Measurements from ENCODE around the gene UPK3A.
"Not testable (repeated sequence)": the region's sequence is repeated elsewhere in the genome, so short reads cannot be mapped to it uniquely, and the experiment has no call there.

Gene UPK3A

DNA sequence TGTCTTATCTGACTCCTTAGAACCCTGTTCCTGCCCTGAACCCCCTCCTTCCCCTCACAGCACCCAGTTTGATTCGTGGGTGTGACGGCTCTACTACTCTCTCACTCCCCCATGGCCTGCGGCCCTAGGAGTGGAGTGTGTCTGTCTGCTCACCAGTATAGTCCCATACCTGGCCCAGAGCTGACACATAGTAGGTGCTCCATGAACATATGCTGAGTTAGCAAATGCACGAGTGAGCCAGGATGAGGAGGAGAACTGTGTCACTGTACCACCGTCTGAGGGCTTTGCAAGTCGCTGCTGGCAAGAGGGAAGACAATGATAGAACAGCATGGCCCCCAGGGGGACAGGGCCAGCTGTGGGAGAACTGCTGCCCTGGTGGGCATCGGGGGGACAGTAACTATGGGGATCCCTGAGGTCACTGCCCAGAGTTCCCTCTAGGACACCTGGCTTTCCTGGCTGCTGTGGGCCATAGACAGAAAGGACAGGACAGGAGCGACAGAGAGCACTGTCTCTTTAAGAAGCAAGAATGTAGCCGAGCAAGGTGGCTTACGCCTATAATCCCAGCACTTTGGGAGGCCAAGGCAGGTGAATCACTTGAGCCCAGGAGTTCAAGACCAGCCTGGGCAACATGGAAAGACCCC is 24.9 kb upstream of the UPK3A start:
- DNase-seq: no peak

GRCh38 chr22:45260395-45260759 is 24.4 kb upstream of the UPK3A start:
- DNase-seq: not testable (repeated sequence)

DNA sequence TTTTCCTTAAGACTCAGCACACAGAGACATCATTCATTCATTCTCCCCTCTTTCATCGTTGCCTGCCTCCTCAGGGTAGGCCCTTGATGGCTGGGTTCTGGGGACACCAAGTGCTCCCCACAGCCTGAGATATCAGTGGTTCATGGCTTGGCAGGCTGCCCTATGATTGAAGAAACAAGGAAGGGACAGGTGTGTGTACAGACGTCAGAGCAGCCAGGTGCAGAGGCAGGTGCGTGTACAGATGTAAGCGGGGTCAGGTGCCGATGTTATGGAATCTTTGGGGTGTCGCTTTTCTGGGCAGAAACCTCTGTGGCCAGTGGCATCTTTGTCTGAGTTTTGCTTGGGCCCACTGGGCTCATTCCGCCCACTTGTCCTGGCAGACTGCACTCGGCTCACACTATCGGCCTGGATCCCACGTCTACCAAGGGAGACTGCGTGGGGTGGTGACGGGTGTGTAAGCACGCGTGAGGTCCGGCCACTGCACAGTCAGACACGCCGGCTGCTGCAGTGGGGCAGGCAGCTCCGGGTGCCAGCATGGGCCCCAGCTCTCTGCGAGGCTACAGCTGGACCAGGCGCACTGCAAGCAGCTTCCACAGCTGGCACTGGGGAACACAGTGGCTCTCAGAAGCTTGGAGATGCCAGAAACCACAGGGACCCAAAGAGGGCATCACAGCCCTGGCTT is 23.2 kb upstream of the UPK3A start:
- no peak for DNase-seq

GRCh38 chr22:45262195-45262930 is 22.4 kb upstream of the UPK3A start:
- no peak for DNase-seq

DNA sequence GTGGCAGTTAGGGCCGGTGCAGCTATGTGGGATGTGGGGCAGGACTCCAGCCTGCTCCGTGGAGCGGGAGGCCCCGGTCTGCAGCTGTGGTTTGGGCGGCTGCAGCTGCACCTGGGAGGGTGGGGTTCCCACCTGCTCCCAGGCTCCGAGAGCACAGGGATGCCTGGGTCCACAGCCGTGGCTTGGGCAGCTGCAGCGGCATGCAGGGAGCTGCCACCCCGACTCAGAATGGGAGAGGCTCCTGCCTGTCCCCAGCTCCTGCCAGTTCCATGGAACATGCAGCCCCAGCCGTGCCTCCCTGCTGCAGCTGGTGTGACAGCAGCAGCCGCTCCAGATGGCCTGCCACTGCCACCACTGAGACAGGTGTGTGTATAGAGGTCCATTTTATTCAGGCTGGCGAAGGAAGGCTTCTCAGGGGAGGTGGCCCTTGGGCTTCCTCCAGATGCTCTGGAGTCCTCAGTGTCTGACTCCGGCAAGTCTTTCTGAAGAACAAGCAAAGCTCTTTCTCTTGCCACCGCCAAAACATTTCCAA is 21.8 kb upstream of the UPK3A start:
- no peak for DNase-seq

DNA sequence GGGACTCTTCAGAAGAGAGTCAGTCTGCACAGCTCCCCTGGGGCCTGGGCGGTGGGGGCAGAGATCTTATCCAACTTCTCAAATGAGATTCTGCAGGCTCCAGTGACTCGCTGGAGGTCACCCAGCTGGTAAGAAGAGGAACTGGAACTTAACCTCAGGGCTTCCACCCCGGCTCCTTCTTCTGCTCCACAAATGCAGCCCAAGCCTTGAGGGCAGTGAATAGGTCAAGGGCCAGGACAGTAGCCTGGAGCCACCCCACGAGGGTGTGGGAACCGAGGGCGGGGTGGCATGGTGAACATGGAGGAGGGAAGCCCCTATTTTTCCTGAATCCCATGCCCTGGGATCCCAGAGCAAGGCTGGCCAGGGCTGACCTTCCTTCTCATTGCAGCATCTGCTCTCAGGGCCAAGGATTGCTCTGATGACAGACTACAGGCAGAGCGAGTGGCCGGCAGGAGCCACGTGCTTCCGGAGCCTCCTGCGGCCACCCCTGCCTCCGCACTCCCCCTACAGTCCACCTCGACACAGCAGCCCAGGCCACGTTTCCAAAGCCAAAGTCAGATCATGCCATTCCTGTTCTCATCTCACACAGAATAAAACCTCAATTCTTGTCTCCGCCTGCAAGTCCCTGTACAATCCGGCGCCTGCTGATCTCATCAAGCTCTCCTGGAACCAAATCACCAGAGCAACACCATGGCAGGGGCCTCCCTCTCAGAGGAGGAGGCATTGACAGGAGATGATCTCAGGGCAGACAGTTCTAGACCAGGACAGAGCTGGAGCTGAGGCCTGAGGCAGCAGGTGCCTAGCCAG is 21.1 kb upstream of the UPK3A start:
- peak; percentile 69 for DNase-seq

DNA sequence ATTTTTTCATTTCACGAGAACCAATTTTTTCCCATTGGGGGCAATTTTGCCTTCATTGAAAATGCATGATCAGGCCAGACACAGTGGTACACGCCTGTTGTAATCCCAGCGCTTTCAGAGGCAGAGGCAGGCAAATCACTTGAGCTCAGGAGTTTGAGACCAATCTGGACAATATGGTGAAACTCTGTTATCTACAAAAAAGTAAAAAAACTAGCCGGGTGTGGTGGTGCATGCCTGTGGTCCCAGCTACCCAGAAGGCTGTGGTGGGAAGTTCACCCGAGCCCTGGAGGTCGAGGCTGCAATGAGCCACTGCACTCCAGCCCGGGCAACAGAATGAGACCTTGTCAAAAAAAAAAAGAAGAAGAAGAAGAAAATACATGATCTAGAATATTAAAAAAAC is 19.2 kb upstream of the UPK3A start:
- no peak for DNase-seq

- no peak for DNase-seq
Observed at GRCh38 chr22:45268167-45268957, 16.4 kb upstream of the UPK3A start.

- peak; percentile 27 for DNase-seq
Observed at GRCh38 chr22:45268958-45269844, 15.5 kb upstream of the UPK3A start.

DNA sequence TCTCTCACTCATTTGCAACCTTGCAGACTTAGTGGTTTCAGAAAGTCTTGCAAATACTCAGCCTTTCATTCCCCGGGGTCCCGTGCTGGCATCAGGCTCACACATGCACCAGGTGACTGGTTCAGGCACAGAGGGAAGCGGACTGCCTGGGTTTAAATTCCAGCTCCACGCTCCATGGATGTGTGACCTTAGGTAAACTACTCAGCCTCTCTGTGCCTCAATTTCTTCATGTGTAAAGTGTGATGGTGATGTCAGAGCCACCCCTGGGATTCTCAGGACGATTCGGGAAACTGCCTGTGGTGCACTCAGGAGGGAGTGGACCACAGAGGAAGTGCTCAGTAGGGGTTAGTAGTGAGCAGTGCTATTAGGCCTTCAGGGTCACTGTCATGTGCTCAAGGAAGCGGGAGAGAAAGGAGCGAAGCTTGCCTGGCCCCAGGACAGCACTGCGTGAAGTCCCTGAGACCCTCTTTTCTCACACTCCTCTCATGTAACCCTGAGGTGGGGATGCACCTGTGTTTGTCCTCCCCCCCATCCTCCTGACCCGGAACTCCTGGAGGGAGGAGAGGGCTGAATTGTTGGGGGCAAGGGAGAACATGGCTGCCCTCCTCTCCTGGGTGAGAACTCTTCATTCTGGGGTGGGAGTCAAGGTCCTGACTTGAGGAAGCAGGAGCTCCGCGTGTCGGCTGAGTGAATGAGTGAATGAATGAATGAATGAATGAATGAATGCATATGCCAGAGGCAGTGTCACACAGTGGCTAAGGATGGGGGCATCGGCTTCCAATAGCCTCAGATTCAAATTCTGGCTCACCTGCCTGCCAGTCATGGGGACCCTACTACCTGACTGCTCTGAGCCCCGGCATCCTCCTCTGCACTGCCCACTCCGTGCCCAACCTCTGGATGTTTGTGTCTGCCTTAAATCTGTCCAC is 14.4 kb upstream of the UPK3A start:
- DNase-seq: no peak

DNA sequence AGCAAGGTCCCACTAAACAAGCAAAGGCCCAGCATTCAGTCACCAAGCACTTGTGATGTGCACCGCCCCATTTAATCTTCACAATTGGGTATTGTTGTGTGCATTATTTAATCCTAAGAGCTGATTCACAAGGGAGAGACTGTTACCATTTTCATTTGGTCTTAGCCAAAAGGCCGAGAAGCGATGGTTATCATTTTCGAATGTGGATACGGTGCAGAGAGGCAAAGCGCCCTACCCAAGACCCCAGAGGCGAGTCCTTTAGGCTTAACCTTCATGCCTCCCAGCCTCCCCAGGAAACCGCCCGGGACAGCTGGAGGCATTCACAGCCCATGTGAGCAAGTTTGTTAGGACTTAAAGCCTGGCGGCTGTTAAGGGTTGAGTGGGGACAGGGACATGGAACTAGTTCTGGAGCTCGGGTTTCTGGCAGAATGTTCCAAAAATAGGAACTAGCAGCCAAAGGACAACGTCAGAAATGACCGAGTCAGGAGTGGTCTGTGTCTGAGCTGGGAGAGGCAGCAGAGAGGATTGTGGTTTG is 13.0 kb upstream of the UPK3A start:
- DNase-seq: no peak

DNA sequence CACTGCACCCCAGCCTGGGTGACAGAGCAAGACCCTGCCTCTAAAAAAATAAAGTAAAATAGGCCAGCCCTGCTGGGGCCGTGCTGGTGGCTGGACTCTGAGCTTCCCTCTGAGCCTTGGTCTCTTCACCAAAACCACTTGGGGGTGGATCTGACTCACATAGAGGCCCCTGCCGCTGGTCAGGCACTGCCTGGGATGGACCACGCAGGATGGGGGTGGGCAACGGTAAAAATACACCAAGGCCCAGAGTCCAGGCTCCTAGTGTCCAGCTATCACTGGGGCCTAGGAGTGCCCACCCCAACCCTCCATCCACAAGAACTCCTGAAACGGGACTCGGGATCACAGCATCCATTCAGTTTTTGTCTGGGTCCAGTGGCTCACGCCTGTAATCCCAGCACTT is 12.3 kb upstream of the UPK3A start:
- no peak for DNase-seq

DNA sequence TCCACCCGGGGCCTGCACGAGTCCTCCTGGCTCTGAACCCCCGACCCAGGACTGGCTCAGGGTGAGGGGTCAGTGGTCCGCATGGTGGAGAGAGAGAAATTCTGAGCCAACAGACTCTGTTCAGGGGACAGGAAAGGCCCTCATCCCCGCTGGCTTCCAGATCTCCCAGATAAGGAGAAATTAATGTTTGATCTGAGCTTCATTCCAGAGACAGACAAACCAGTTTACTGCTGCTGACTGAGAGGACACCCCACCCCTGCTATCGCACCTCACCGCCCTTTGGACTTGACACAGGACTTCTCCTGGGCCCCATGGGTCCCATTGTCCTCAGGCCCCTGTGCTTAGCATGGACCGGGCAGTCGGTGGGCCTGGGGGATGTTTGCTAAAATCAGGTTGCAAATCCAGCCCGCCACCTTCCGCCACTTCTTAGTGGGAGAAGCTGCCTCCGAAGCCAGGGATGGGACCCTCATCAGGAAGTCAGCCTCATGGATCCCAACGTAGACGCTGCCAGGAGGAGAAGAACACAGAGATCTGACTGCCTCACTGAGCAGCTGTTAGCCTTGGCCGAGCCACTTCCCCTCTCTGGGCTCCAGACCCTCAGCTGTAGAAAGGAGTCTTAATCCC is 11.2 kb upstream of the UPK3A start:
- no peak for DNase-seq

- DNase-seq: no peak
Observed at GRCh38 chr22:45276507-45277105, 8.1 kb upstream of the UPK3A start.

DNA sequence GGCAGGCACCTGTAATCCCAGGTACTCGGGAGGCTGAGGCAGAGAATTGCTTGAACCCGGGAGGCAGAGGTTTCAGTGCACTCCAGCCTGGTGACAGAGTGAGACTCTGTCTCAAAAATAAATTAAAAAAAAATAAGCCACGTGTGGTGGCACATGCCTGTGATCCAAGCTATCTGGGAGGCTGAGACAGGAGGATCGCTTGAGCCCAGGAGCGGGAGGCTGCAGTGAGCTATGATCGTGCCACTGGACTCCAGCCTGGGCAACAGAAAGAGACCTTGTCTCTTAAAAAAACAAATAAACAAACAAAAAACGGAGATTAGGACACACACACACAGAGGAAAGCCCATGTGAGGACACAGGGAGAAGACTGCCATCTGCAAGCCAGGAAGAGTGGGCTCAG is 7.0 kb upstream of the UPK3A start:
- not testable (repeated sequence) for DNase-seq

DNA sequence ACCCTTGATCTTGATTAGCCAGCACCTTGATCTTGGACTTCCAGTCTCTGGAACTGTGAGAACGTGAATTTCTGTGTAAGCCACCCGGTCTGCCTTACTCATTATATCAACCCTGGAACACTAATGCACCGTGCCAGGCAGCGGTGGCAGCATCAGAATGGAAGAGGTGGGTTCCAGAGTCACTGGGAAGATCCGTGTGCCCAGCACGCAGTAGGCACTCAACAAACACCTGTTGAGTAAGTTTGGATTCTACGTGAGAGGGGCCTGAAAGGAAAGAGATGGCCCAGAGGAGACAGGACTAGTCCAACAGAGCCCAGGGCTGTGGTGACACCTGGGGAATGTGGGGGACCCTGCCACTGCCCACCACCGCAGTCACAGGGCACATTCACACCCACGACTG is 6.6 kb upstream of the UPK3A start:
- DNase-seq: no peak

DNA sequence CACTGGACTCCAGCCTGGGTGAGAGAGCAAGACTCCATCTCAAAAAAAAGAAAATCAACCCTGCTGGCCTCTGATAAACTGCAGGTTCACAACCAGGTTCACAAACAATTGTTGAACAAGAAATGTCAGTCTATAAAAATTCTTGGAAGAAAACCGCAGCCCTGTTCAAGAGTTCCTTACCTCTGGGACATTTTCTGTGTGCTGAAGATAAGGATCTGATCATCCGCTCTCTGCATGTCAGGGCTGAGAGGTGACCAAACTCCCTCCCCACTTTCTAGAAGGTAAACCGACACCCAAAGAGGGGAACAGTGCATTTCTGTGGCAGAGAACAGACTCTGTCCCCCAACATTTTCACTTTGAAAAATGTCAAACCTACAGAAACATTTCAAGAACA is 4.2 kb upstream of the UPK3A start:
- no peak for DNase-seq

GRCh38 chr22:45281010-45281409 is 3.7 kb upstream of the UPK3A start:
- DNase-seq: no peak
